IPS-NIHi7 (cell line): ENCODE data around the gene TBXA2R.
A peak's percentile ranks its signal among the peaks of the same experiment; 100 is the strongest.
"Not testable (repeated sequence)": the region's sequence is repeated elsewhere in the genome, so short reads cannot be mapped to it uniquely, and the experiment has no call there.

ENCODE experiments used
- DNase-seq: peaks from one replicate; pipeline ENCODE4 v3.0.0; 2012; ENCODE audit warnings: mixed read lengths; ENCODE audit errors: extremely low spot score

Gene TBXA2R

DNA sequence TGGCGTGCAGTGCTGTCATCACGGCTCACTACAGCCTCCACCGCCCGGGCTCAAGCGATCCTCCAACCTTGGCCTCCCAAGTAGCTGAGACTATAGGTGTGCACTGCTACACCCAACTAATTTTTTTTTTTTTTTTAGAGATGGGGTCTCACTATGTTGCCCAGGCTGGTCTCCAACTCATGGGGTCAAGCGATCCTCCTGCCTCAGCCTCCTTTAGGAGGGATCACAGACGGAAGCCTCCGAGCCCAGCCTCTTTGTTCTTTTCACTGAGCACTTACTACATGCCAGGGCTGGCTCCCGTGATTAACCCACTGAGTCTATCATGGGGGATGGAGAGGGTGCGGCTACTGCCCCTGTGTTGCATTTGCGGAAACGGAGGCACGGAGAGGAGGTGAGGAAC, 32.8 kb upstream of the TBXA2R start:
- no peak for DNase-seq

DNA sequence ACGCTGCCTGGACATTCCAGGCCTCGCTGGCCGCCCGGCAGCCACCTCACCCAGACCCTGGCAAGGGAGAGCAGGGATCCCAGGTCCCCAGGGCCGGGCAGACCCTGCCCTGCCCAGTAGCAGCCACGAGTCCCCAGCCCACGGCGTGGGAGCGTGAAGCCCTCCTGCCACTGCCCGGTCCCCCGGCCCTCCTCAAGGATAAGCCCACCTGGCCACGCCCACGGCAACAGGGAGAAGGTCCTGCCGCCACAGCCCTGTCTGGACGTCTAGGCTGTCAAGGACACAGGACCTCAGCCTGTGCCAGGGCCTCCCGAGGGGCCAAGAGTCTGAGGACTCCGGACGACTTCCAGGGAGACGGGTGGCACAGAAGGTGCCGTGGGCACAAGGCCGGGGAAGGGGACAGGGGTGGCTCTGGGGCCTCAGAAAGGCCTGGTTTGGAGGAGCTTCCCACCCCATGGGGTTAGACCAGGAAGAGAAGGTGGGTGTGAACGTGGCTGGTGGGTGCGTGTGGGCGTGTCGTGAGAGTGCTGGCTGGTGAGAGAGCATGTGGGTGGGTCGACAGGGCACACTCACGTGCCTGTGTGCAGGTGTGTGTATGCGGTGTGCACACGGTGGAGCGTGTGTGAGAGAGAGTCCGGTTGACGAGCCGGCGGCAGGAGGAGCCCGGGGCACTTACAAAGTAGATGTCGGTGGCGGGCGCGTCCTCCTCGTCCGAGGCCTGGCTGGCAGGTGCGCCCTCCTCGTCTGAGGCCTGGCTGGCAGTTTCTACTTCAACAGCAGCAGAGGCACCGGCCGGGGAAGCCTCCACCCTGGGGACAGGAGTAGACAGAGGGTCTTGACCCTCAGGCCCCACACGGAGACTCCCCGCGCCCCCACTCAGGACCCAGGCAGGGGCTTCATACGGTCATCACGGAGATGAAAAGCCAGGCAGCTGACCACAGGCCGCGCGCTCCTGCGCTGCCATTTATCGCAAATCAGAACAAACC, 31.8 kb upstream of the TBXA2R start:
- DNase-seq = no peak

DNA sequence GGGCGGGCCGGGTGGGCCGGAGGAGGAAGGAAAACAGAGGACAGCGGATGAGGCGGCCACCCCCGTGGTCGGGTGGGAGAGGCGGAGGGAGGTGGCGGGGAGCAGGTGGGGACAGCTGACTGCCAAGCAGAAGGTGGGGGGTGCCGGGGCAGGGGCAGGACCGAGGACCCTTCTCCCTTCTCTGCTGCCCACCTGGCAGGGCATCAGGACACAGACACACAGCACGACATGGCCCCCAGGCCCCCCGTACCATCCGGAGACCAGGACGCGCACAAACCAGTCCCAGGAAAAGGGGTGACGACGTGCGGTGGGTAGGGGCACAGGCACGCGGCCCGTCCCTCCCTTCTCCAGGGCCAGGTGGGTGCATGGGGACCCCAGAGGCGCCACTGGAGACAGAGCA, 30.9 kb upstream of the TBXA2R start:
- no peak for DNase-seq

DNA sequence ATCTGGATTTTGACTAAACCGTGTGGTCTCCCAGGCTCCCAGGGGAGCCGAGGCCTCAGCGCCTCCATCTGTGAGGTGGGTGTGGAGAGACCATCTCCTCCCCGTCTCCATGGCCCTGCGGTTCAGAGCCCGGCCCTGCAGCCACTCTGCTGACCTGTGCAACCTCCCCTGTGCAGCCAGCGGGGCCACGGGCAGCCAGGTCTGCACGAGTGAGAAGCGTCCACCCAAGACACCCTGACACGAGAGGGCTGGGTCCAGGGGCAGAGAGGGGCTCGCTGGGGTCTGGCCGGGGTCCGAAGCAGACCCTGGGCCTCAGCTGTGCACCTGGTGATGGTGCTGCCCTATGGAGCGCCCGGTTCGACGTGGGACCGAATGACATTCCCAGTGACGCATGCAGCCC, 30.3 kb upstream of the TBXA2R start:
- no peak for DNase-seq

DNA sequence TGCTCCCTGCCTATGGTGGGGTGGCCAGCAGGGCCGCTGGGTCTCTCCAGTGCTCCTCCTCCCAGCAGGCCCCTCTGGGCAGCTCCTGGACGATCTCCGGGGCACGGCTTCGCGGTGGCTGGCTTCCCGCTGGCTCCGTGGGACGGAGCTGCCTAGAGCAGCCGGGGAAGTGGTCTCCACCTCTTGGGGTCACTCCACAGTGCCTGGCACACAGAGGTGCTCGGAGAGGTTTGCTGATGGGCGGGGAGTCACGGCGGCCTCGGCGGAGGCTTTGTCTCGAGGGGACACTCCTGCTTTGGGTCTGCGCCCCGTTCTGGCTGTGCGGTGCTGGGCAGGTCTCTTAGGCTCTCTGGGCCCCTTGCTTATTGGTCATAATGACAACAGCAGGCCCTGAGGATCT, 29.8 kb upstream of the TBXA2R start:
- DNase-seq = no peak

DNA sequence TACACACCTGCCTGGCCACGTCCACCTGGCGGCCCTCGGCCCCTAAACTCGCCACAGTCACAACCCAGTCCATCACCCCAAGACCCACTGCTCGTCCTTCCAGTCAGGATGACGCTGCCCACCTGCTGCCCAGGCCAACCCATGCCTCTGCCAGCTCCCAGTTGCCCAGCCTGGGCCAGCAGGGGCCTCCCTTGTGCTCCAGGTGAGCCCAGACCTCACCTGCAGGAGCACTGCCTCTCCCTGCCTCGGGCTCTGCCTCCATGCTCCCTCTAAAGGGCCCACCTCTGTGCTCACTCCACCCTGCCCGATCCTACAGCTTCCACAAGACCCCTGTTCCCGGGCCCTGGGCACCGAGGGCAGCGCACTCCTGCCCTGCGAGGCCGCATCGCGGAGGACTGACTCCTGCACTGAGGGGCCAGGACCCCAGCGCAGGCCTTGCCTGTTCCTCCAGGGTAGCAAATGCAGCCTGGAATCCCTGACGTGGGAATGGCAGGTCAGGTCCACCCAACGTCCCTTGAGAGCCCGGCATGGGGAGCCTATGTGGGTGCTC, 27.9 kb upstream of the TBXA2R start:
- no peak for DNase-seq

DNA sequence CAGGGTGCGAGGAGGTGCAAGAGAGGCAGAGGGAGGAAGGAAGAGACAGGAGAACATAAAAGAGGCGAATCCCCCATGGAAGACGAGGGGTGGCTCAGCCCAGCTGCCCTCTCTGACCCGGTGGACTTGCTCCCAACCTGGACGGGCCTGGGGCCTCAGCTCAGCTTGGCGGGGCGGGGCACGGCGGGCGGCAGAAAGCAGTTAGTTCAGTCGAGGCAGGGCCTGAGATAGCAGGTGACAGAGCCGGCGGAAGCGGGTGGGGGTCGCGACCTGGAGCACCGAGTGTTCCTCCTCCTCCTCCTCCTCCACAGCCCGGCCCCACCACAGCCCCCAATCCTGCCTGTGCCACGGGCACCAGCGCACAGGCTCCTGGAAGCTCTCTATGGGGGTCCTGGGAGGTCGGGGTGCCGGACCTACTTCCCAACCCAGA, 26.9 kb upstream of the TBXA2R start:
- DNase-seq = no peak

DNA sequence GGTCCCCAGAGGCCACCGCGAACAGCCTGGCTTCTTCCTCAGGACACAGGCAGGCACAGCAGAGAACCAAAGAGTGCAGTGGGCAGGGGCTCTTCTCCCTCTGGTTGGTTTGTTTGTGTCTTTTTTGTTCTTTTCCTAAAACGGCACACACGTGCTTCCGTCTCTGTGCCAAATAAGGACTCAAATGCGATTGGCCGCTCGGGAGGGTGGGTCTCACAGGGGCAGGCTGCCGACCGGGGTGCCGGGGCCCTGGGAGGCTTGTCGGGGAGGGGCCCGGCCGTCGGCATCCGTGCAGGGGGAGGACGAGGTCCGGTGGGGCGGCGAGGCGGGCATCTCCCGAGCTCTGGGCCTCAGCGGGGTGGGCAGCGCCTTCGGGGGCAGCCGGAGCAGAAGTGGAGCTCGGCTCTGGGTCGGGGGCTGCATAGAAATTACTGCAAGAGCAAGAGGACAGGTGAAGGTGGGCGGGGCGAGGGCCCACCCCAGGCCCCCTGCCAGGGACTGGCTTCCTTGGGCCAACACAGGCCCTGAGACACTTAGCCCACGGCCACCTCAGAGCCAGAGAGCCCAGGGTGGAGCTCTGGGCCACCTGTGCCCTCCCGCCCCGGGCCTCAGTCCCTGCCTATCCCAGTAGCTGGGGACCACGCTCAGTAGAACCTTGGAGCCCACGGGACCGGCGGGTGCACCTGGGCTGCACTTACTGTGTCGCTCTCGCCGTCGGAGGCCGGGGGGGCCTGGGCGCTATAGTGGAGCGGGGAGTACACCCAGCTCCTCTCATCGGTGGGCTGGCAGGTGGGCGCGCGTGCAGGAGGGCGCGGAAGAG, 26.3 kb upstream of the TBXA2R start:
- no peak for DNase-seq

DNA sequence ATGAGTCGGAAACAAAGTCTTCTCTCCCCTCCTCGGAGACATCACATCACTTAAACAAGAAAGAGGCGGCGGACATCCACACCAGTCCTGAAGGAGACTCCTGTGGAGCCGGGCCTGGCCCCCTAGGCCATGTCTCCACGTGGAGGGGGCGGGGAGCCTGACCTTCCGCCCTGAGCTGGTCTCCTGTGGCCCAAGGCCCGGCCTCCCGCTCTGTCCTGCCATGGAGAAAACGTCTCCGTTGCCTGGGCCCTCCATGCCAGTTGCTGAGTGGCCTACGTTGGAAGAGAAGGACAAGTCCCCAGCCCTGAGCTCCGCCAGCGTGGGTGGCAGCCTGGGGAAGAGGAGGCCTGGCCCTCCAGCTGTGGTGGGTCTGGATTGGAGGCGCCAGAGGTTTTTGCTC, 25.4 kb upstream of the TBXA2R start:
- no peak for DNase-seq

DNA sequence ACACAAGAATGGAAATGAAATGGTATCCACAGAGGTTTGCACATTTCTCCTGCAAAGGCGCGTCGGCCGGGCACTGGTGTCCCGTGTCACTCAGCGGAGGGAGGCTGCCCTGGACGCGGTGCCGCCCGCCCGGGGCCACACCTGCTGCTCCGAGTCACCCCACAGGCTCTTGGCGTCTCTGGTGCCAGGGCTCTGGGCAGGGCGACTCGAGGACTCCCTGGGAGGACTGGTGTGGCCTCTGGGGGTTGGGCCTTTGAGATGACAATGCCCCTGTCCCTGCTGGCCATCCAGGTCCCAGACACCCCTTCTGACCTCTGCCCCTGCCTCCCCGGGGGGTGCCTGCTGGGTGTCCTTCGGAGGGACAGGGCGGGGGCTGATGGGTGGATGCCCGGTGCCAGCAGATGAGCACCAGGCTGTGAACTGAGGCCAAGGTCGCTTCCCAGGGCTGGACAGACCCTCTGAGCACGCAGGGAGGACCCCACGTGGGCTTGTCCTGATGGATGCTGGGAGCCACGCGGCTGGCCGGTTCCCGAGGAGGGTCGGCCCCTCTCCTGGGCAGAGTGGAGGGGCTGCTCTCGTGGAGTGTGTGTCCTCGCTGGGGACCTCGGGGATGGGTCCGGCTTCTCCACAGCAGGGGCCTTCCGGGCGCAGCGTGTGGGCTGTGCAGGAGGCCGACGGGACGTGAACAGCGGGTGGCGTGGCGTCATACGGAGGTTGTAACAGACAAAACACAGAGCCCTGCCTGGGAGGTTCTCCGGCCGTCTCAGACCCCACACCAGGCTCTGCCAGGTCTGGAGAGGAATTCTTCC, 24.6 kb upstream of the TBXA2R start:
- DNase-seq = no peak

DNA sequence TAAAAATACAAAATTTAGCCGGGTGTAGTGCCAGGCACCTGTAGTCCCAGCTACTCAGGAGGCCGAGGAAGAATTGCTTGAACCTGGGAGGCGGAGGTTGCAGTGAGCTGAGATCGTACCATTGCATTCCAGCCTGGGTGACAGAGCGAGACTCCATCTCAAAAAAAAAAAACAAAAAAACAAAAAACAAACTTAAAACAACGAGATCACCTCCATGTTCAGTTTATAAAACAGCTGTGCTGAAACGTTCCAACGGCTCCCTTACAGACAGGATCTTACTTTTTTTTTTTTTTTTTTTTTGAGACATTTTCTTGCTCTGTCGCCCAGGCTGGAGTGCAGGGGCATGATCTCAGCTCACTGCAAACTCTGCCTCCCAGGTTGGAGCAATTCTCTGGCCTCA, 22.1 kb upstream of the TBXA2R start:
- DNase-seq = not testable (repeated sequence)

DNA sequence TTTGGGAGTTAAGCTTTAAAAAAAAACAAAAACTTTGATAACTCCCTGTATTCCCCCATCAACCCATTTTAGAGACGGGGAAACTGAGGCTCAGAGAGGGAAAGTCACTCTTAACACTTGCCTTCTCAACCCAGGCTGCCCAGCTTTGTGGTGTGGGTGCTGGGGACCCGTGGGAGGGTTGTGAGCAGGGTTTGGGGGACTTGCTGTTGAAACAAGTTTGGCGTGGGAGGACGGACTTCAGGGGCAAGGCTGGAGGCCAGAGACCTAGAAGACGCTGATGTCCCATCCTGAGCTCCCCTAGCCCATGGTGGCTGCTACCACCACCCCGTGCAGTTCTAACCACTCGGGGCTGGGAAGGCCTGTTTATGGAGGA, 20.7 kb upstream of the TBXA2R start:
- DNase-seq = no peak

DNA sequence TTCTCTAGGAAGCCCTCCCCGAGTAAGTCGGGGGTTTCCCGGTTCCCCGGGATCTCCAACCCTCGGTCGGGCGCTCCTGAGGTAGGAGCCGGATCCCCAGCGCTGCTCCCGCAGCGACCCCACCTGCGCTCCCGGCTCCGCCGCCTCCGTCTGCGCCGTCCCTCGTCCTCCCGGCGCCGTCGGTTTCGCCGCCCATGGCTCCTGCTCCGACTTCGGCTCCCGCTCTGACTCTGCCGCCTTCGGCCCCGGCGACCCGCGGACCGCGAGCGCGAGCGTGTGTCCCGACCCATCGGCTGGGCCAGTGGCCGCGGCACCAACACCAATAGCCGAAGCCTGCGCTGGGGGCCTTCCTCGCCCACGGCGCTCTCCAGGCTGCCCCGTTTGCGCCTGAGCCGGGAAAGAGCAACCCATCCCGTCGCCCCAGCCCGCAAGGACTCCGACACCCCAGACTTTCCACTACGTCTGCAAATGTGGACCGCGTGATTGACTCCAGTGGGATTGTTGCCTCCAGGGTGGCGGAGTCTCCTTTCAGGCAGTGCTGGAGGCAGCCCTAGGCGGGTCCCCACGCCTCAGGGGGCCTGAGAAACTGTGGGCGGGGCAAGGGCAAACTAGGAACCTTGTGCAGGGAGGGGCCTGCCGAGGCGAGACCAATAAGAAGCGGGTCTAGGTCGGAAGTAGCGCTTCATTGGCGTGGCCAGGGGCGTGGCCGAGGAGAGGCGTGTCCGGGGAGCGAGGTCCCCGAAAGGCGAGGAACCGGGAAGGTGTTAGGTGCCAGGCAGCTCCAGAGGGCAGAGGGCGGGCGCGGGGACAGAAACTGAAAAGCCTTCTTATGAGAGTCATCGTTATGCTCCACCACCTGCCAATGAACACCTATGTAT, 20.0 kb upstream of the TBXA2R start, which contains the start of gene CACTIN:
CACTIN (minus strand) TSS at position 318 of the 878 bp plus-strand sequence; CDS start at position 290, 28 bp downstream.
- peak; percentile 100 for DNase-seq

DNA sequence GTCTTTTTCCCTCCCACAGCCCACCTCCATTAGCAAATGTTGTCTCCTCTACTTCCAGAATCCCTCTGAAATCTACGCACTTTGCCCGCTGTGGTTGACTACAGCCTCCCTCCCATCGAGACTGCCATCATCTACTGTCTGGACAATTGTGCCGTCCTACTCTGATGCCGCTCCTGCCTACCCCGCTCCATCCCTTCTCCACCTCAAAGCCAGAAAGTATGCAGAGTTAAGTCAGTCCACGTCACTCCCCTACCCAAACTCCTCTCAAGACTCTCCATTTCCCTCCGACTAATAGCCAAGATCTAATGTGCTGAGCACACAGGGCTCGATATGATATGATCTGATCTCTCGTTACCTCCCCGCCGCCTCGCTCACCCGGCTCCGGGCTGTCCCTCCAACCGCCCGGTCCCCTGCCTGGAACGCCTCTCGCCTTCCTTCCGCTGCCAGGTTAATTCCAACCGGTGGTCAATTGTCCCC, 19.4 kb upstream of the TBXA2R start:
- DNase-seq = no peak

DNA sequence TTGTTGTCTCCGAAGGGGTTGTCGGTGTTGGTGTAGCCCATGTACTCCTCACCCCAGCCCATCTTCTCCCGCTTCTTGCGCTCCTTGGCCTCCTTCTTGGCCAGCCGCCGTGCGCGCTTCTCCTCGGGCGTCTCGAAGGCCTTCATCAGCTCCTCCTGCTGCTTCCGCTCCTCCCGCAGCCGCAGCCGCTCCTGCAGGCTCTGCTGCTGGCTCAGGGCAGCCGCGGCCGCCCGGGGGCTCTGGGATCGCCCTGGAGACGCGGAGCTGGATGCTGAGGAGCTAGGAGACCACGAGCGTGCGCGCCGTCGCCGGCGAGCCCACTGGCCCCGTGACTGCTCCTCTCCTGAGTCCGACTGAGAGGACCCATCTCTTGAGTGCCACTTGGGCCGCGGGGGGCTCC, 17.0 kb upstream of the TBXA2R start:
- no peak for DNase-seq

DNA sequence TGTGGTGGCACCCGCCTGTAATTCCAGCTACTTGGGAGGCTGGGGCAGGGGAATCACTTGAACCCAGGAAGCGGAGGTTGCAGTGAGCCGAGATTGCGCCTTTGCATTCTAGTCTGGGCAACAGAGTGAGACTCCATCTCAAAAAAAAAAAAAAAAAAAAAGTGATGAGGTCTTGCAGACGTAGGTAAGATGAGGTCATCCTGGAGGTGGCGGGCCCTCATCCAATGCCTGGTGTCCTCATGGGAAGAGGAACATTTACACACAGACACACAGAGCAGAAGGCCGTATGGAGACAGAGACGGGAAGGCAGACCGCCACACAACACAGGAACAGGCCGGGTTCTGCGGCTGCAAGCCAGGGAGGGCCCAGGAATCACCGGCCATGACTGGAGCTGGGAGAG, 15.5 kb upstream of the TBXA2R start:
- DNase-seq = no peak

DNA sequence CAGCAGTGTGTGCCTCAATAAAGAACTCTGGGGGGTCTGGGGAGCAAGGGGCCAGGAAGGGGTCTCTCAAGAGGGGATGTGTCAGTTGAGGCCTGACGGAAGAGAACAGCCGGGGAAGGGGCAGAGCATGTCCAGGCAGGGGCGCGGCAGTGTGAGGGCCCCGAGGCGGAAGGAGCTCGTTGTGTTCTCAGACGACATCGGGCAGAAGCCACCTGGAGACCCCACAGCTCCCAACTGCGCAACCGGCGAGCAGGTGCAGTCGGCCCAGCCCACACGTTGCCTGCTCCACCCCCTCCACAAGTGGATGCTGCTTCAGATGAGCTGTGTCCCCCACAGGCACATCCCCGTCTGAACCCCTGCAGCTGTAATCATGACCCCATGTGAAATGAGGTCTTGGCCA, 15.0 kb upstream of the TBXA2R start:
- DNase-seq = no peak

DNA sequence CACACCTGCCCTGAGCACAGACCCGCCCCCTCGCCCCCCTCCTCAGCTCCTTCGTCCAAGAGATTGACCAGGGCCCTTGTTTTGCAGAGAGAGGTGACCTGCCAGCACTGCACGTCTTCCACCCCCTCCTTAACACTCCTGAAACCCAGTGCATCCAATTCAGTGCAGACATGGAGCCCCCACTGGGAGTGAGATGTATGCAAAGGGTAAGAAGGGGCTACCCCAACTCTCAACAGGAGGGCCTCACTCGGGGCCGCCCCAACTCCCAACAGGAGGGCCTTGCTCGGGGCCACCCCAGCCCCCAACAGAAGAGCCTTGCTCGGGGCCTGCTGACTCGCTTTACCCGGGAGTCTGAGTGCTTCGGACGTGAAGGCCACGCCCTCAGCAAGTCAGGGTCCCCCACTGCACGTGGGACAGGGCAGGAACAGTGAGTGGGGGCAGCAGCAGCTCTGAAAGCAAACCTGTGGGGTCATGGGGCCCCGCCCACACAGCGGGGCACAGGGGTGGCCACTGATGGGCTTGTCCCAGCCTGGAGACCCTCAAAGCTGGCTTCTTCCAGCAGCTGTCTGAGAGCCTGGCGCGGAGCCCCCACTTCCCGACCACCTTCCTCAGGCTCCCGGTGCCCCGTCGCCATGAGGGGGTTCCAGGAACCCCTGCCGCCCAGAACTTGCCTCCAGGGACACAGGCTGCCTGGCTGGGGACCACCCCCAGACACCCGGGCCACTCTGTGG, 14.3 kb upstream of the TBXA2R start:
- no peak for DNase-seq

DNA sequence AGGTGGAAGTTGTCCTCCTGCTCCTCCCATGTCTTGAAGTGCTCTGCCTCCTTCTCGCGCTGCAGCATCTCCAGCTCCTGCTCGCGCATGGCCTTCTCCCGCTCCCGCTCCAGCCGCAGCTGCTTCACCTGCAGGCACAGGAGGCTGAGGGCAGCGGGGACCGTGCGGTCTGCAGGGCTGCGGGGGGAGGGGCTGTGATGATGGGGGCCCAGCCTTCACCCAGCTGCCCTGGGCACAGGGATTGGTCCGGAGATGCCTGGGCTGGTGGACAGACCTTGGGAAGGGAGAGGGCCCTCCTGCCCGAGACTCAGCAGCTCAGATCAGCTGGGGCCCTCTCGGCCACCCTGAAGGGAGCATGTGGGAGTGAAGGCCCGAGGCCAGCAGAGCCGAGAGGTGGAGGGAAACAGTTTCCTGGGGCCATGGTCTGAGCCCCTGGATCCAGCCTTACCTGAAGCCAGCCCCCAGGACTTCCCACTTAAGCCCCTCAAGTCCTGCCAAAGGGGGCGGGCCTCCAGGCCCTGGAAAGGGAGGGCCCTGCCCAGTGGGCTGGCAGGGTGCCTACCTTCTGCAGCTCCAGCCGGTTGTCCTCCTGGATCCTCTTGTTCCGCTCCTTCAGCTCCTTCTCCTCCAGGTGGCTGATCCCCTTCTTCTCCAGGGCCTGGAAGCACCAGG, 13.6 kb upstream of the TBXA2R start:
- no peak for DNase-seq
